ENCODE results near the gene TNMD.

GRCh38 chrX:100611951-100612350 lies 27.2 kb downstream of the TNMD start:
- TF ChIP-seq CTCF (IDR thresholded peaks at IDR 0.05) = no peak
- TF ChIP-seq POLR2A (IDR thresholded peaks at IDR 0.05) = no peak
